HG03159 (cell line): Measurements from ENCODE around the gene LDHAL6B.

Experiments
- ATAC-seq: cut with Tn5 transposase; IDR thresholded peaks from one replicate; pipeline ENCODE4 v1.9.1; 2021; ENCODE audit warnings: mild to moderate bottlenecking, moderate library complexity; ENCODE audit not compliant: unreplicated experiment

The LDHAL6B gene

DNA sequence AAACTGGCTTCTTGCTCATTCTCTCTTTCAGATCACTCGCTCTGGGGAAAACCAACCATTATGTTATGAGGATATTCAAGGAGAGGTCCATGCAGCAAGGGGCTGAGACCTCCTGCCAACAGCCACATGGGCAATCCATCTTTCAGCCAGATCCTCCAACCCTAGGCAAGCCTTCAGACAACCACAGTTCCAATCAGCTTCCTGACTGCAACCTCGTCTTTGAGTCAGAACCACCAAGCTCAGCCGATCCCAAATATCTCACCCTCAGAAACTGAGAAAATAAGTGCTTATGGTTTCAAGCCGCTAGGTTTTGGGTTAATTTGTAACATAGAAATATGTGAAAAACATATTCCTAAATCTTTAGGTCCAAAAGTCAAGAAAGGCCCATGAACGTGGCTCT, 10.3 kb downstream of the LDHAL6B start:
- ATAC-seq, result no peak

GRCh38 chr15:59217876-59218498, 11.3 kb downstream of the LDHAL6B start:
- no peak for ATAC-seq

GRCh38 chr15:59218710-59219109, 12.1 kb downstream of the LDHAL6B start:
- ATAC-seq, result no peak

DNA sequence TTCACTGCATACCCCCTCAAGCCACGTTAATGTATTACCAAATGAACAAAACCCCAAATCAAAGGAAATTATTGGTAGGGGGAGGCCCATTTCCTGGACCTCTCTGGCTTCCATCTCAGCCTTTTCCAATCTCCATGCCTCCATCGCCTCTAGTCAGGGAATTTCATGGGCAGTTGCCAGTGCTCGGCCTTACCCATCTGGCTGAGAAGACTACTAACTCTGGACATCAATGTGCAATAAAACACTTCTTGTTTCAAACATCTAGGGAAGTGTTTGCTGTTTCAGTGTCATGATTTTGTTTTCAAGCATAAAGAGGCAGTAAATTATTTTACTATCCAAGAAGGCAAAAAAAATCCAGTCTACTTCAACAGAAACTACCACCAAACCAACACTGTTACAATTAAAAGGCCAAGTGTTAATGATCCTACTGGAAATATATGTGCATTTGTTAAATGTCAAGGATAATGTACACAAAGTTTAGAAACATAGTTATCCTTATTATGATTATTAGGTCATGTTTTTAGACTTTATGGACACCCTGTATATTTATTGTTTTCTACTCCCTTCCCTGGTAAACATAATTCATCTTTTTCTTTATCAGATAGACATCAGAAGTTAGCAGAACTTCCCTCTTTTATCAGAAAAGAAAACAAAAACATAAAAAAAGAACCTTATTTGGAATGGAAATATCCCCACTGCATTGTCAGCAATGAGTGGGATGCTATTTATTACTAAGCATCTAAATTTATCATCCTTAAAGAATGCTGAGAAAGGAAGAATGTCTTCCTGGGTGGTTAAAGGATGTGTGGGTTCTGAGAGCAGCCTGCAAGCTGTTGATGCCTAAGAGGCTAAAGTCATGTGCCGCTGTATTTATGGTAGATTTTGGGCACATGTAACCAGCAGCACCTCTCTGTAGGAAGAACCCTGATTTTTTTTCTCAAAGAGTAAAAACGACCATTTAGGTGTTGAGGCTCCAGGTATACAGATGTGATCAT, 15.2 kb downstream of the LDHAL6B start:
- ATAC-seq, result no peak

DNA sequence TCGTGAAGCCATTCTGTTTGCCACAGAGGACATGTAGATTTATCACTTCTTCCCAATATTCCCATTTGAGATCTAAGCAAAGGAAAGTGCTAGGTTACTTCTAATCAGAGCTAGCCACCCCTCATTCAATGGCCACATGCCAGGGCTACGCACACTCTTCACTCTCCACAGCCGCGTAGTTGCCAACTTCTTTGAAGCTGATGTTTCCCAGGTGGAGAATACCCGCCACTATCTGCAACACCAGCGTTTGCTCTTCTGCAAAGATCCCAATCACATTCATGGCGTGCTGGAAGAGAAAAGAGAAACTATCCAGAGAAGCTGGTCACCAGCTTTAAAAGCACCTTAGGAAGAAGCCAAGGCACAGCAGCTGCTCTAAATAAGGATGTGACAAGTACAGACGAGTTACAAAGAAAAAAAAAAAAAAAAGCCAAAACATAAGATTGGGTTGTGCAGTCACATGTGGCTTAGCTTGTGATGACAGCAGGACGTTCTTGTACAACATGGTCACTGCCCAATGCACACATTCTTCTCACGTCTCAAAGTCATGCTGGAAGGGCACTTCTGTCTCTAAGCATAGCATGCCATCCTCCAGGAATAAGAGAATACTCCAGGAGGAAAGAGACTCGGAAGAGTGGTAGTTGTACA, 16.4 kb downstream of the LDHAL6B start:
- ATAC-seq, result no peak

GRCh38 chr15:59223736-59224135, 17.1 kb downstream of the LDHAL6B start:
- no peak for ATAC-seq

DNA sequence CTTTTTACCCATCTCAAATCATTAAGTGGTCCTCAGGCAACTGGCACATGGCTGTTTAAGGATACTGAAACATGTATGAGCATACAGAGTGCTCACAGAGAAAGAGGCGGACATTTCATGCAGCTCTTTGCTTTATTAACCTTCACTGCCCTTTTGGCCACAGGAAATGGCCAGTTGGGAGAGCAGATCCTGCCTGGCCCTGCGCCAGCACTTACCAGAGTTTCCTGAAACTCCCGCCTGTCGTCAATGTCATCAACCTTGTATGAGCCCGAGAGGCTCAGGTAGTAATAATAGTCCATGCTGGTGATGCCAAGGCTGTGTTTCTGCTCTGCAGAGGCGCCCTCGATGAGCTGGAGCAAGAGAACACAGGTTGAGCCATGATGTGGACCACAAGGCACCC, 17.8 kb downstream of the LDHAL6B start:
- ATAC-seq, result no peak

- no peak for ATAC-seq
Measured at GRCh38 chr15:59227021-59227420, 20.4 kb downstream of the LDHAL6B start.

DNA sequence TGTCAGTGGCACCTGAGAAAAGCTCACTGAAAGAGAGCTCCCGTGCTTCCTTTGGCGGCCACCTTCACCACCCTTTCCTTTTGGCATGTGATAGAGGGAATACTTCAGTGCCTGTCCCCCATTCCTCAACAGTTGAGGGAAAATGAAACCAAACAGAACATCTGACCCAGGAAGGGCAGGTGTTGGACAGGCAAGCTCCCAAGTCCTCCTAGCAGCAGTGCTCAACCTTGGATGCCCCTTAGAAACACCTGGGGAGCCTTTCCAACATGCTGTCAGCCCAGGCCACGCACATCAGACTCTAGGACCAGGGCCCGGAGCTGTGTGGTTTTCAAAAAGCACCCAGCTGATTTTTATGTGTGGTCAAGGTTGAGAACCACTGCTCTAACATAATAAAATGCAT, 22.4 kb downstream of the LDHAL6B start:
- no peak for ATAC-seq

DNA sequence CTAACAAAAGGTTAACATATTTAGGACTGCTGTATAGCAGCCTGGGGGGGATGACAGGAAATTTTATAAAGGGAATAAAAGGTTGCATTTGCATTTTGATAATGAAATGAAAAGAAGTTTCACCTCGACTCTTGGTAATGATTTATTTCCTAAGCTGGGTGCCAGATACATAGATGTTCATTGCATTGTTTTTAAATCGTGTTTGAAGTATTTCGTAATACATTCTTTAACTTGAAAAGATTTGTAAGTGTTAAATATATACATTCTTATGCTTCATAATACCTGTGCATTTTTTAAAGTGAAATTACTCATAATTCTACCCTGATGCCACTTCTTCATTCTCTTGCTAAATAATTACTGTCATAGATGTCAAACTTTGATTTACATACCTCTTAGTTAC, 22.8 kb downstream of the LDHAL6B start:
- ATAC-seq, result no peak

- ATAC-seq, result no peak
Measured at GRCh38 chr15:59230531-59231055, 23.9 kb downstream of the LDHAL6B start.

GRCh38 chr15:59232476-59232875, 25.8 kb downstream of the LDHAL6B start:
- no peak for ATAC-seq

- ATAC-seq, result no peak
Measured at GRCh38 chr15:59236394-59236793, 29.8 kb downstream of the LDHAL6B start.

GRCh38 chr15:59237119-59237855, 30.6 kb downstream of the LDHAL6B start:
- ATAC-seq, result no peak

- no peak for ATAC-seq
Measured at GRCh38 chr15:59237924-59238331, 31.3 kb downstream of the LDHAL6B start.

DNA sequence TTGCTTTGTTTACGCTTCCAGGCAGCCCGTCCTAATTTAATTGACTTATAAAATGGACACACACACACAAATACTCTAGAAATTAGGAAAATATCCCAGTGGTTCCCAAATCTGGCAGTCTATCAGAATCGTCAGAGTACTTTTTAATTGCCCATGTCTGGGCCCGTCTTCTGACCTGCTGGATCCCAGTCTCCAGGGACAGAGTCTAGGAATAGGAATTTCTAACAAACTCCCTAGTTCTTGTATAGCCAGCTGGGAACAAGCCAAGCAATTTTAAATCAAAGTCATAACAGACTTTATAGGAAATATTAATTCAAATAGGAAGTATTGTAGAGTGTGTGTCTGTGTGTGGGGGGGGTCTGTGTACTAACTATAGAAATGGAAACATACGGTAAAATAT, 33.4 kb downstream of the LDHAL6B start:
- no peak for ATAC-seq

GRCh38 chr15:59242649-59243048, 36.0 kb downstream of the LDHAL6B start:
- ATAC-seq, result no peak

DNA sequence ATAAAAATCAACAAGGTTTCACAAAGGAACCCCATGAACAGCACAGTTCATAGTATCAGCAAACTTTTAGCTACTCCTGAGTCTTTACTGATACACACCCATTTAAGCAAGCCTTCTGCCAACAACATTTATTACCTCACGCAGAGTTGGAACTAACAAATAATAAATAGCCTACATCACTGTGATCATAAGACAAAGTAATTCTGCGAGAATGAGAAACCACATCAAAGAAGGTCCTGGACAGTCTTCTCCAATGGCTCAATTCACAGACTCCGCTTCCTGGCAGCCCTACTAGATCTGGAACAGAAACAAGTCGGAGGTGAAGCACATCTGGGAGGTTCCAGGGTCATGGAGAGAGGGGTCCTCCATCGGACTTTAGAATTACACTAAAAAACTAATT, 37.0 kb downstream of the LDHAL6B start:
- no peak for ATAC-seq

DNA sequence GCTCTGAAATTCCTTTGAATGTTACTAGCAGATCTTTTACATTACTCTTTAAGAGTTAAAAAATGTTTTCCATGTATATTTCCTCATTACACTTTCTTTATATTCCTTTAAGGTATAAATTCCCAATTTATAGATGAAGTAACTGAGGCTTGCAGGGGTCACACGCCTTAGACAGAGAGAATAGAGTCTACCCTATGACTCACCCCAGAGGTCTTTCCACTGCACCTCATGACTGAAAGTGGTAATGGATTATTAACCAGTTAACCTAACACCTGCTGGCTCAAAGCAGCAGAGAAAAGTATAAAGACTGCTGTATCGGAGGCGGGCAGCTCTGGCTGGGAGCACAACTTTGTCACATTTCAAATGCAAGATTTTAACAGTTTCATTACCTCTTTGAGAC, 37.7 kb downstream of the LDHAL6B start:
- ATAC-seq, result peak; percentile 86

GRCh38 chr15:59245559-59245958, 38.9 kb downstream of the LDHAL6B start:
- no peak for ATAC-seq

GRCh38 chr15:59247364-59247763, 40.7 kb downstream of the LDHAL6B start:
- no peak for ATAC-seq
